CD4-positive, CD25-positive, alpha-beta regulatory T cell (primary cell): ENCODE results near the gene KIF26A. TPM values are rescaled to one million over a fixed set of nuclear protein-coding genes. Genes with fewer than 3 reads are reported as not detected.
"Not testable (repeated sequence)": the region's sequence is repeated elsewhere in the genome, so short reads cannot be mapped to it uniquely, and the experiment has no call there.

ENCODE experiments used
- ATAC-seq, 2 donors: fragments of 150-1000 bp; cut with Tn5 transposase; one replicate each; pipeline ENCODE4 v1.10.0; 2021; ENCODE audit warnings: low read depth in 2 of 2, moderate number of reproducible peaks in 2 of 2, moderate library complexity in 1 of 2
- DNase-seq, 3 donors: peaks; one replicate each; pipeline versions ENCODE4 v3.0.0 to v3.0.0-alpha.2; 2012 to 2022; ENCODE audit warnings: mixed read lengths in 1 of 3
- H3K27ac ChIP-seq: one replicate; pipeline ENCODE4 v1.7.0; 2013; ENCODE audit warnings: mild to moderate bottlenecking, low read length; ENCODE audit not compliant: insufficient read depth, poor library complexity, severe bottlenecking
- H3K27me3 ChIP-seq: one replicate; pipeline ENCODE4 v1.7.0; 2013; ENCODE audit warnings: low read length; ENCODE audit not compliant: control insufficient read depth, insufficient read depth
- H3K36me3 ChIP-seq: one replicate; pipeline ENCODE4 v1.7.0; 2013; ENCODE audit warnings: mild to moderate bottlenecking, low read length, moderate library complexity; ENCODE audit not compliant: control insufficient read depth, insufficient read depth
- H3K4me1 ChIP-seq: 2 replicates; pipeline ENCODE4 v1.7.0; 2013; ENCODE audit warnings: mild to moderate bottlenecking, low read length; ENCODE audit not compliant: insufficient read depth, control insufficient read depth, poor library complexity, severe bottlenecking
- H3K4me3 ChIP-seq: one replicate; pipeline ENCODE4 v1.7.0; 2013; ENCODE audit warnings: low read depth, mild to moderate bottlenecking, low read length, moderate library complexity
- H3K9me3 ChIP-seq, 2 experiments: 1 replicate in 1 of 2; 2 replicates in 1 of 2; pipeline ENCODE4 v1.7.0; 2013; ENCODE audit warnings: low read length in 2 of 2, mild to moderate bottlenecking in 1 of 2, moderate library complexity in 1 of 2; ENCODE audit not compliant: control insufficient read depth in 2 of 2
- H3K27ac Mint-ChIP-seq, 3 donors: one replicate each; pipeline ENCODE4 v1.8.0; 2020 to 2022; ENCODE audit warnings: mild to moderate bottlenecking in 3 of 3, mixed read lengths in 3 of 3, moderate library complexity in 2 of 3
- H3K27me3 Mint-ChIP-seq: one replicate; pipeline ENCODE4 v1.8.0; 2022; ENCODE audit warnings: mild to moderate bottlenecking, mixed read lengths
- H3K36me3 Mint-ChIP-seq: one replicate; pipeline ENCODE4 v1.8.0; 2020; ENCODE audit warnings: mixed read lengths
- H3K4me1 Mint-ChIP-seq, 4 donors: one replicate each; pipeline ENCODE4 v1.8.0; 2020 to 2022; ENCODE audit warnings: mixed read lengths in 4 of 4, mild to moderate bottlenecking in 1 of 4
- H3K4me3 Mint-ChIP-seq, 4 donors: one replicate each; pipeline ENCODE4 v1.8.0; 2020 to 2022; ENCODE audit warnings: mild to moderate bottlenecking in 4 of 4, mixed read lengths in 4 of 4, moderate library complexity in 3 of 4
- H3K9me3 Mint-ChIP-seq, 7 donors: one replicate each; pipeline ENCODE4 v1.8.0; 2020 to 2022; ENCODE audit warnings: mixed read lengths in 7 of 7, mild to moderate bottlenecking in 3 of 7, moderate library complexity in 2 of 7
- polyA plus RNA-seq, 4 donors: library from polyadenylated mRNA; unstranded; fragments of 300-500 nt; fragmentation: Illumina TruSeq; gene quantifications; one replicate each; pipeline ENCODE4 v1.2.3, GENCODE V29; 2021
- total RNA-seq: library from RNA; stranded (reverse); gene quantifications from one replicate; pipeline ENCODE4 v1.2.3, GENCODE V29; 2022

The KIF26A gene
- total and polyA plus RNA-seq, 5 donors from 2014 or later, result 0.07 TPM; not detected in 4

GRCh38 chr14:104221636-104222369, 83.4 kb downstream of the KIF26A start:
- Histone ChIP-seq H3K27ac (no peak overlapping the region), H3K36me3 (no peaks in the 10 kb centered on the region), H3K4me3 (no peak overlapping the region), H3K9me3 (no peaks in the 10 kb centered on the region), H3K27me3 (no peaks in the 10 kb centered on the region), H3K4me1 (peaks cover 5% of the 10 kb centered on the region)
- no peak overlapping the region for H3K27ac Mint-ChIP-seq
- ATAC-seq, result no peak
- DNase-seq, result no peak
- H3K4me3 Mint-ChIP-seq, result no peak overlapping the region
- peaks cover 0 to 22% (median 4%) of the 10 kb centered on the region in 4 donors for H3K4me1 Mint-ChIP-seq
- H3K9me3 Mint-ChIP-seq, result no peaks in the 10 kb centered on the region
- H3K36me3 Mint-ChIP-seq, result no peaks in the 10 kb centered on the region
- no peaks in the 10 kb centered on the region for H3K27me3 Mint-ChIP-seq

GRCh38 chr14:104222396-104223036, 84.1 kb downstream of the KIF26A start:
- no peaks in the 10 kb centered on the region for H3K36me3 ChIP-seq
- H3K27ac ChIP-seq, result no peak overlapping the region
- H3K36me3 Mint-ChIP-seq, result no peaks in the 10 kb centered on the region
- no peak for ATAC-seq
- H3K4me1 Mint-ChIP-seq, result peaks cover 0 to 22% (median 4%) of the 10 kb centered on the region in 4 donors
- no peak overlapping the region for H3K27ac Mint-ChIP-seq
- H3K27me3 Mint-ChIP-seq, result no peaks in the 10 kb centered on the region
- no peaks in the 10 kb centered on the region for H3K27me3 ChIP-seq
- H3K4me1 ChIP-seq, result peaks cover 10% of the 10 kb centered on the region
- no peak overlapping the region for H3K4me3 ChIP-seq
- H3K4me3 Mint-ChIP-seq, result no peak overlapping the region
- no peaks in the 10 kb centered on the region for H3K9me3 Mint-ChIP-seq
- DNase-seq, result no peak
- H3K9me3 ChIP-seq, result no peaks in the 10 kb centered on the region

GRCh38 chr14:104223101-104224041, 85.0 kb downstream of the KIF26A start:
- Mint-ChIP-seq H3K4me1 (peaks cover 0 to 28% (median 7%) of the 10 kb centered on the region in 4 donors), H3K9me3 (peaks cover 0 to 2% (median 0%) of the 10 kb centered on the region in 7 donors)

GRCh38 chr14:104224131-104224505, 85.7 kb downstream of the KIF26A start:
- ATAC-seq (no peak), DNase-seq (no peak)
- Mint-ChIP-seq H3K9me3 (peaks cover 0 to 2% (median 0%) of the 10 kb centered on the region in 7 donors), H3K36me3 (no peaks in the 10 kb centered on the region), H3K4me1 (peaks cover 0 to 28% (median 7%) of the 10 kb centered on the region in 4 donors), H3K27me3 (no peaks in the 10 kb centered on the region), H3K4me3 (no peak overlapping the region), H3K27ac (peak overlapping the region in 1 of 3 donors; percentile 65)
- Histone ChIP-seq H3K27me3 (no peaks in the 10 kb centered on the region), H3K4me1 (peaks cover 10% of the 10 kb centered on the region), H3K9me3 (no peaks in the 10 kb centered on the region), H3K27ac (no peak overlapping the region), H3K36me3 (no peaks in the 10 kb centered on the region), H3K4me3 (no peak overlapping the region)

More at GRCh38 chr14:104223101-104224041, 85.0 kb downstream of the KIF26A start:
- H3K36me3 Mint-ChIP-seq, result no peaks in the 10 kb centered on the region
- H3K4me3 ChIP-seq, result no peak overlapping the region
- H3K9me3 ChIP-seq, result no peaks in the 10 kb centered on the region
- DNase-seq, result no peak
- H3K36me3 ChIP-seq, result no peaks in the 10 kb centered on the region
- H3K4me3 Mint-ChIP-seq, result no peak overlapping the region
- H3K4me1 ChIP-seq, result peaks cover 10% of the 10 kb centered on the region
- no peak overlapping the region for H3K27ac ChIP-seq
- H3K27me3 Mint-ChIP-seq, result no peaks in the 10 kb centered on the region
- peak overlapping the region in 1 of 3 donors; percentile 65 for H3K27ac Mint-ChIP-seq
- ATAC-seq, result no peak
- no peaks in the 10 kb centered on the region for H3K27me3 ChIP-seq

GRCh38 chr14:104224506-104225277, 86.3 kb downstream of the KIF26A start:
- Mint-ChIP-seq H3K4me1 (peaks cover 0 to 28% (median 7%) of the 10 kb centered on the region in 4 donors), H3K9me3 (peaks cover 0 to 2% (median 0%) of the 10 kb centered on the region in 7 donors), H3K27me3 (no peaks in the 10 kb centered on the region), H3K27ac (no peak overlapping the region), H3K36me3 (no peaks in the 10 kb centered on the region), H3K4me3 (no peak overlapping the region)
- H3K27ac ChIP-seq, result no peak overlapping the region
- DNase-seq (peak in 1 of 3 donors; percentile 15), ATAC-seq (no peak)
- H3K4me1 ChIP-seq, result peaks cover 10% of the 10 kb centered on the region
- H3K9me3 ChIP-seq, result no peaks in the 10 kb centered on the region
- H3K27me3 ChIP-seq, result no peaks in the 10 kb centered on the region
- no peak overlapping the region for H3K4me3 ChIP-seq
- no peaks in the 10 kb centered on the region for H3K36me3 ChIP-seq

- not testable (repeated sequence) for H3K9me3 Mint-ChIP-seq, H3K4me1 ChIP-seq, H3K27me3 Mint-ChIP-seq, H3K27ac ChIP-seq, H3K27me3 ChIP-seq, ATAC-seq, H3K9me3 ChIP-seq, H3K36me3 Mint-ChIP-seq, H3K4me3 Mint-ChIP-seq, H3K36me3 ChIP-seq, H3K4me3 ChIP-seq, H3K27ac Mint-ChIP-seq
- peaks cover 0 to 28% (median 7%) of the 10 kb centered on the region in 4 donors for H3K4me1 Mint-ChIP-seq
- DNase-seq, result peak in 2 of 3 donors; percentile 4 to 36
These were observed 87.1 kb downstream of the KIF26A start for GRCh38 chr14:104225278-104226190.
